Epithelial cell of prostate (primary cell): ENCODE data around the gene DAGLA.

Experiments used
- DNase-seq: peaks from one replicate; pipeline ENCODE4 v3.0.0-alpha.2; 2011; ENCODE audit warnings: low read depth, low spot score
- H3K27ac ChIP-seq: fragments of 450-650 bp; 2 replicates; pipeline ENCODE4 v1.5.1; 2017; ENCODE audit warnings: mild to moderate bottlenecking

DAGLA gene

DNA sequence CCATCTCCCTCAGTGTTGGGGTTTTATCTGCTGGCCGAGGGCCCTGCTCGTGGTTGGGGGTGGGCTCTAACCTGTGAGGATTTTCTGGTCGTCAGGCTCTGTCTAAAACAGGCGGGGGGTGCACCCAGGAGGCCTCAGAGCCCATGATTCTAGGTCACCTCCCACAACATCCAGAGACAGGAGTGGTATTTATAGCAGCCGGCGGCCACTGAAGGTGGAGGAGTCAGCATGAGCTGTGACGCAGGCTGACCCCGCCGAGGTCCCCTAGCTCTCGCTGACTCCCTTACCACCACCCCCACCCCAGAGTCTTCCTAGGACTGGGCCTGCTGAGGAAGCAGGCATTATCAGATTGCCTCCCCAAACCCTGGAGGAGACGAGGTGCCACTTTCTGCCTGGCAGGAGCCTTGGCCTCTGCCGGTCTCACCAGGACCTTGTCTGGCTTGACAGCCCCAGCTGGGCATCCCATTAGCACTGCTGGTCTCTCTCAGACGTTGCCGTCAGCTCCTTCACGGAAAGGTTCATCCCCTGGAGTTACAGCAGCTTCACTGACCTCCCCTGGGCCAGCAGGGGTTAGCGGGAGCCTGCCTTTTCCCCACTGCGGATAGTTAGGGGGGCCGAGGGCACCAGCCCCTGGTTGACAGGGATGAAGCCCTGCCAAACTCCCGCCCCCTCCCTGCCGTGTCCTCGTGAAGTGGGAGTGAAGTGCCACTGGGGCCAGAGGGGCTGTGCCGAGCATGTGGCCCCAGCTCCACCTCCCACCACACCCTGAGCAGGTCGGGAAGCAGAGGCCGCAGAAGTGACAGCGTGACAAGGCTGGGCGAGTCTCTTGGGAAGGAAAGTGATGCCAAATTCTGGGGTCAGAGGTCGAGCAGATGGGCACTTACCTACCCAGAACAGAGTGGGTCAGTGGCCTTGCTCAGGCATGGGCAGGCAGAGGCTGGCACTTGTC is 26.5 kb downstream of the DAGLA start:
- DNase-seq, result no peak
- H3K27ac ChIP-seq, result no peak overlapping the region

DNA sequence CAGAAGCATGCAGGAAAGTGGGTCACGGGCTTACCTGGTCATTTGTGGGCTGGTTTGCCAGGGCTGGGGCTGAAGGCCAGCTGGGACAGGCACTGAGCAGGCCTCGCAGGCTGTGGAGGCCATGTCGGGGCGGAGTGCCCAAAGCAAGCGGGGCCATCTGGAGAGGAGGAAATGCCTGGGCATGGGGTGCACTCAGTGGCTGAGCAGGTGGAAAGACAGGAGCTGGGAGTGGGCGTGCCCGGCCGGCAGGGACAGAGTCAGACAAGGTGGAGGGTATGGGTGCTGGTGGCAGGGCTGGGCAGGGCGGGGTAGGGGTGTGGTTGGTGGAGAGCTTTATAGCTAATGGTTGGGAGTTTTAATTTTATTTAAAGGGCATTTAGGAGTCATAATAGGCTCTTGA is 27.4 kb downstream of the DAGLA start:
- no peak overlapping the region for H3K27ac ChIP-seq
- no peak for DNase-seq

DNA sequence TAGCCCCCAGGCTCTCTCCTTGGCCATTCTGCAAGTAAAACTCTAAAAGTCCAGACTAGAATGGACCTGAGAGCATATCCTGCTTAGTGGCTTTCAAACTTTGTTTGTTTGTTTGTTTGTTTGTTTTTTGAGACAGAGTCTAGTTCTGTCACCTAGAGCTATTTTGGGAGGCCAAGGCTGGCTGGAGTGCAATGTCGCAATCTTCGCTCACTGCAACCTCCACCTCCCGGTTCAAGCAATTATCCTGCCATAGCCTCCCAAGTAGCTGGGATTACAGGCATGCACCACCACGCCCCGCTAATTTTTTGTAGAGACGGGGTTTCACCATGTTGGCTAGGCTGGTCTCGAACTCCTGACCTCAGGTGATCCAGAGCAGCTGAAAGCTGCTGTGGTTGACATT is 28.9 kb downstream of the DAGLA start:
- DNase-seq, result no peak
- no peak overlapping the region for H3K27ac ChIP-seq

DNA sequence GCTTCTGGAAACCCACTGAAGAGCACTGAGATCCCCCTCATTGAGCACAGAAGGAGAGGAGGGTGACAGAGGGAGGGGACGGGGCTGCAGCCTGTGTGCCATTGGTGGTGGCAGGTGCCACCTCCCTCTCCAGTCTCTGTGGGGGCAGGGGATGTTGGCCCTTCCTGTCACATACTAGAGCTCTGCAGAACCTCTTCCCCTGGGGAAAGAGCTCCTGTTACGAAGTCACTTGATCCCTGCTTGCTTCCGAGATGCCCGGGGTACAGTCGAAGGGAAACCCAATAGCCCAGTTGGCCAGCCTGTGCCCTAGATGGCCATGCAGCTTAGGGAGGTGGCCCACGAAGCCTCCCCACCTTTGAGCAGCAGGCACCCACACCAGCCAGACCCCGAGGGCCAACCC is 29.4 kb downstream of the DAGLA start:
- H3K27ac ChIP-seq, result no peak overlapping the region
- no peak for DNase-seq

DNA sequence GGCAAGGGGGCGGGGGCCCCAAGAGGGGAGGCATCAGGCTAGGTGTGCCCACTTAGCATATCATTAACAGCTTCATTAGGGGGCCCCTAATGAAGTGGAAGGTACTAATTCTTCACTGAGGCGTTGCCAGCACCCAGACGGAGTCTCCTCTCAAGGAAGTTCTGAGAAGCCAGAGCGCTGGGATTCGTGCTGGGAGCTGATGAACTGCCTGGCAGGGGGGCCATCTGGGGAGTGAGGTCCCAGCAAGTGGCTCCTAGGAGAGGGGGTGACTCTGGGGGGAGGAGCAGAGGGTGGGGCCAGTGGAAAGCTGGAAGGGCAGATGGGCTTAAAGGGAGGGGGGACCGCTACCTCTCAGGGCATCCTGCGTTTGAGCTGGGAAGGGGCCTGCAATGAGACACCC is 29.8 kb downstream of the DAGLA start:
- no peak for DNase-seq
- H3K27ac ChIP-seq, result no peak overlapping the region

DNA sequence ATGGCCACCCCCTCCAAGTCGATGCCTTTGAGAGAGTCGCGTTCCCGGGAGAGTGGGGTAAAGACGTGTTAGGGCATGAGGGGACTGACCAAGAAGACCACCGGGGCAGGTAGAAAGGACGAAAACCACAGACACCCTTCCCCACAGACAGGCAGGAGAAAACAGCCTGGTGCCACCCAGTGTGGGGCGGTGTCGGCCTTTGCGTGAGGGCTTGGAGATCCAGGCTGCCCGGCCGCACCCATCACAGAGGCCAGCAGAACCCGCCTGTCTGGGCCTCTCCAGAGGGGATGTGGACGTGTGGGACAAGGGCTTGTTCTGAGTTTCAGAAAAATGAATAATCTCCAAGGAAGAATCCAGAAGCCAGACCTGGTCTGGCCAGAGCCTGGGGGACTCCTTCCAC is 30.8 kb downstream of the DAGLA start:
- H3K27ac ChIP-seq, result no peak overlapping the region
- no peak for DNase-seq

DNA sequence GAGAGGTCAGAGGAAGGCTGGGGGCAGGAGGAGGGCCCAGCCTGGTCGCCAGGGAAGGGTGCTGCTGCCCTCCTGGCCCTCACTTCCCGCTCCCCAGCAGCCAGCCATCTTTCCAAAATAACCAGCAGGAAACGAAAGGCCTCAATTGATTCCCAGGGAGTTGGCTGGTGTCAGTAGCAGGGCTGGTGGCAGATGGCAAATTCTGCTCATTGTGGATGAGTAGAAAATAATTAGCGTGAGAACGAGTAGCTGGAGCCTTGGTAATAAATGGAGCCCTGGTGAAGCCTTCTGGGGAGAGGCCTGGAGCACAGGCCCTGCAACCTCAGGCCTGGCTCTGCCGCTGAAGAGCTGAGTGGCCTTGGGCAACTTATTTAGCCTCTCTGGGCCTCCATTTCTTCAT is 31.3 kb downstream of the DAGLA start:
- no peak overlapping the region for H3K27ac ChIP-seq
- DNase-seq, result no peak

DNA sequence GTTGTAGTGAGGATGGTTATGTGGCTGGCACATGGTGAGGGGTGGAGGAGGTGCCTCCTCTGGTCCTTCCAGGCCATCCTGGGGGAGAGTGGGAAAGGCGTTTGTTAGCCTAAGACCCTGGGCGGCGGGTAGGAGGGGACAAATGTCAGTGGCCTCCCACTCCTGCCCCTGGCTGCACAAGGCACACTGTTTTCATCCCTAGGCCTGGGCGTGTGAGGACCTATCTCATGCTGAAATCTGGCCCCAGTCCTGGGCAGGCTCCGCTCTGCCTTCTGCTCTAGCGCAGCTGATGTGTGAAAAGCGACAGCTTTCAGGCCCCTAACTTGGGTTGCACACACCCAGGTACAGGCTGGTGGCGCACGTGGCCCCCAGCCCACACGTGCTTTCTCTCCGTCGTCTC is 32.1 kb downstream of the DAGLA start:
- DNase-seq, result no peak

DNA sequence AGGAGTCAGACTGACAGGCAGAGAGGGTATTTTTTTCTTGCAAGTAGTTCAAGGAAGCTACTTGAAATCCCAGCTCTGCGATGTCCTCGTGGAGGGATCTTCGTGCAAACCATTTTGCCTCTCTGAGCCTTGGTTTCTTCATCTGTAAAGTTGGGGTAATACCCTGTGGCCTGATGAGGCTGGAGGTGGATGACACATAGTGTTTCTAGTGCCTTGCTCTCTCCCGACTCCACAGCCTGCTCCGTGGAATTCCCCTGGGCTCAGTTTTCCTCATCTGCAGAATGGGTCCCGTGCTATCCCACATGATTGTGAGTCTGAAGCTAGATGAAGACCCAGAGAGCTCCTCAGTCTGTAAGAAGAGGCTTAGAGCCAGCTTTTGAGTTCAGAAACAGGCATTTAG is 32.7 kb downstream of the DAGLA start:
- no peak for DNase-seq
- no peak overlapping the region for H3K27ac ChIP-seq

More for the DNA sequence above, 32.1 kb downstream of the DAGLA start:
- H3K27ac ChIP-seq, result no peak overlapping the region

DNA sequence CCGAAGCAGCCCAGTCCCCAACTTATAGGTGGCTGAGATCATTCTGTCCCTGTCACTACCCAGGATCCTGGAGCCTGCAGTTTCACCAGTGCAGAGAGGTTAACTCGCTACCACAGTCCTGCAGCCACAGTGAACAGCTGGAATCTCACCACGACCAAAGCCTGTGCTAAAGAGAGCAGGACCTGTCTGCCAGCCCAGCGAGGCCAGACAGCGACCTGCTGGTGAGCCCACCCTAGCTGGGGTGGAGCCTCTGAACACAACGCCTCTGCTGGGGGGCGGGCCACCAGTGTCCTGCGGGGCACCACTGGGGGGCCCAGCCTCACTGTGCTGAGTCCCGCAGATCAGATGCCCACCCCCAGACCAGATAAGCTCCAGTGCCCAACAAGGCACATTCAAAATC is 33.3 kb downstream of the DAGLA start:
- DNase-seq, result no peak
- no peak overlapping the region for H3K27ac ChIP-seq

DNA sequence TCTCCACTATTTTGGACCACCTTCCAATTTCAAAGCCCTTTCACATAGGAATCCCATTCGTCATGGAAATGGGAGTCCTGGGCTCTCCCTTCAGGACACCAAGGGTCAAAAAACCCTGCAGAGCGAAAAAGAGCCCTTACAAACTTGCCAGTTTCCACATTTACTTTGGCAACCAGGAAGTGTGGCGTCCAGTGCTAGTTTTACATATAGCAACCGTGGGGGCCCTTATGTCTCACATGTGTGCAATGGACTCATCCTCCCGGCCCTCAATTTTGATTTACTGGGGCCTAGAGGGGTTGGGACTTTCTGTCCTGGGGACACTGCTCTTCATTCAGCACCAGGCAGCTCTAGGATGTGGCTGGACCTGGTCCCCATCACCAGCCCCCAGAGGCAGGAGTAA is 33.7 kb downstream of the DAGLA start:
- H3K27ac ChIP-seq, result no peak overlapping the region
- no peak for DNase-seq

DNA sequence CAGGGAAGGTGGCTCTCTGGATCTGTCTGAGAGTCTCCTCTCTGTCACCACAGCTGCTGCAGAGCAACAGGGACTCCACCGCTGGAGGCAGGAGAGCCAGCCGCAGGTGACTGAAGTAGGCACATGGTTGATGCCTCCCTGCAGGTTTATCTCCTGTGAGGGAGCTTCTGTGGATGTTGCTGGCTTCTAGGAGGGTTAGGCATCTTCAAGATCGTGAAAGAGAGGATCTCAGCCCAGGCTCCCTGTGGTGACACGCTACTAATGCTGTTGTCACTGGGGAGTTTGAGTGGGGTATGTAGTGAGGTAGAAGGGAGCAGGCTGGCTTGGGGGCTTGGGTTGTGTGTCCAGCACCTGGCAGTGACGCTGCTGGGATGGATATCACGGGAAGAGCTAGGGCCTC is 34.1 kb downstream of the DAGLA start:
- H3K27ac ChIP-seq, result no peak overlapping the region
- DNase-seq, result no peak

DNA sequence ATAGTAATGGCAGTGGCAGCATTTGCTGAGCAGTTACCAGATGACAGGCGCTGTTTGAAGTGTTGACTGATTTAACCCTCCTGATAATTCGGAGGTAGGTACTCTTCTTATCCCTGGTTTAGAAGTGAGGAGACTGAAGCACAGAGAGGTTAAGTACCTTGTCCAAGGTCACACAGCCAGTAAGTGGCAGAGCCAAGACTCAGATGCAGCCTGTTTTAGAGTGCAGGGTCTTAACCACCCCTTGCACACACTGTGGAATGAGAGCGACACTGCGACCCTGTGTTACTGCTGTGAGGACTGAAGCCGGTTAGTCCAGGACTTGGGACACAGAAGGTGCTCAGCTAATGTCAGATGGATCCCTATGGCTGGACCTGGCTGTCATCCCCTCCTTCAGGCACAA is 34.7 kb downstream of the DAGLA start:
- H3K27ac ChIP-seq, result no peak overlapping the region
- no peak for DNase-seq

DNA sequence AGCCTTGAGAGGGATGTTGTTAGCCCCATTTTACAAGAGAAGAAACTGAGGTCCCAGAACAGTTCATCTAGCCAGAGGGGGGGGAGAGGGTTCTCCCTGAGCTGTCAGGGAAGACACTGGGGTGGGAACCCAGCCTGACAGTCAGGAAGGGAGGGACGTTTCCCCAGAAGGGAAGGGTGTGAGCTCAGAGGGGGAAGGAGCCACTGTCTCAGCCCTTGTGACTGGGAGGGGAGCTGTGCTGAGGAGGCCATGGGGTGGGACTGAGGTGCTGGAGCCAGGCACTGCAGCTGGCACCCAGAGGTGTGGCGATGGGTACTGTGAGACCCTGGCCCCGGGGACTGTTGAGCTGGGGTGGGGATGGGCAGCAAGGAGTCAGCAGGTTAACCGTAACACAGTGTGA is 35.7 kb downstream of the DAGLA start:
- no peak overlapping the region for H3K27ac ChIP-seq
- DNase-seq, result no peak

DNA sequence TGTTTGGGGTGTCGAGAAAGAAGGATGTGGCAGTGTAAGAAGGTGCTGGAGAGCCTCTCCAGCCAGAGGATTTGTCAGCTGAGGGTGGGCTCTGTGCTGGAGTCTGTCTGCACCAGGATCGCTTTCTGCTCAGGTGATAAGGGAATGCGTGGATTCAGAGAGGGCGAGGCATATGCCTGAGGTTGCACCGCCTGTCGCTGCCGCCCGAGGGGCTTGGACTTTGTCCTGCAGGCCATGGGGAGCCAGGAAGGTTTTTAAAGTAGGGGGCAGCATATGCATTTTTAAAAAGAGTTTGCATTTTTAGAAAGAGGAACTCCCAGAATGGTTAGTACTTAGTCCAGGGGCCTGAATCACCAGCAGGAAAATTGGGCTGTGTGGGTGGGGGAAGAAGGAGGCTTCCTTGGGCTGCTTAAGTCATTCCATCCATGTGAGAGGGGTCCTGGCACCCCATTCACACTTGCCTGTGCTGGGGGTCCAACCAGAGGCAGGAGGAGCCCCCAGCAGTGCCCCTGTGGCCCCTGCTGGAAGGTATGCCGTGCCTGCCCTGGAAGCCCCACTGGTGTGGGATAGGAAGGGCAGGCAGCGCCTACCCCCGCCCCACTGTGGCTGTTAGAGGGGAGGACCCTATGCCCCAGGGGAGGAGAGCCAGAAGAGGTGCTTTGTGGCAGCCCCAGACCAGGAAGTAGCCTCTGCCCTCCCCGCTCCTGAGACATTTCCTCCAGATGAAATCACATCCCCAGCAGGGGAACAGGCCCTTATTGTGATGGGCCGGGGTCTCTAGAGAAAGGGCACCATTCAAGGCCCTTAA is 36.5 kb downstream of the DAGLA start:
- no peak overlapping the region for H3K27ac ChIP-seq
- no peak for DNase-seq

DNA sequence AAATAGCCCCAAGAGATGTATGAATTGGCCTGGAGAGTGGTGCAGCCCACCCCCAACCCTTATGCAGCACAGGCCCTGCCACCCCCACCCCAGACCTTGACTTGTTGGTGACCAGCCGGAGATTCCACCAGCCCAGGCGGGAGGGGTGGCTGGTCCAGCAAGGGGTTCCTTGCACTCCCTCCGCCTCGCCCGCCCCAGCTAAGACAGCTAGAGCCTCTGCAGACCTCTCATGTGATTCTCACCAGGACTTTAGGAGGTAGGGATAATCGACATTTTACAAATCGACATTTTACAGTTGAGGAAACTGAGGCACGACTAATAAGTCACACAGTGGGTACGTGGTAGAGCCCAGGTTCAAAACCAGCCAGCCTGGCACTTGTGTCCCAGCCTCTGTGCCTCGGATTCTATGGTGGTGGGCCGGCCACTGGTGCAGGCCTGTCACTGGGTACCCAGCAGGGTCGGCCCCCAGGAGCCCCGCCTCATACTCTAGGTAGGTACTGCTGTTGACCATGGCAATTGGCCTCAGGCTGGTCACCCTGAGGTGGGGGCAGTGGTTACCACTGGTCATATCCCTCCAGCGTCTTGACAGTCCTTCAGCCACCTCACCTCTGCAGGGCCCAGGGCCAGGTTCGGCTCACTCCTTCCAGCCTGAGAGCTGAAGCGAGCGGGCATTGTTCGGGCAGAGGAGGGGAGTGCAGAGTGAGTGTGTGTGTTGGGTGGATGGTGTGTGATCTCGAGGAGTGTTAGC is 37.3 kb downstream of the DAGLA start:
- no peak for DNase-seq
- no peak overlapping the region for H3K27ac ChIP-seq

DNA sequence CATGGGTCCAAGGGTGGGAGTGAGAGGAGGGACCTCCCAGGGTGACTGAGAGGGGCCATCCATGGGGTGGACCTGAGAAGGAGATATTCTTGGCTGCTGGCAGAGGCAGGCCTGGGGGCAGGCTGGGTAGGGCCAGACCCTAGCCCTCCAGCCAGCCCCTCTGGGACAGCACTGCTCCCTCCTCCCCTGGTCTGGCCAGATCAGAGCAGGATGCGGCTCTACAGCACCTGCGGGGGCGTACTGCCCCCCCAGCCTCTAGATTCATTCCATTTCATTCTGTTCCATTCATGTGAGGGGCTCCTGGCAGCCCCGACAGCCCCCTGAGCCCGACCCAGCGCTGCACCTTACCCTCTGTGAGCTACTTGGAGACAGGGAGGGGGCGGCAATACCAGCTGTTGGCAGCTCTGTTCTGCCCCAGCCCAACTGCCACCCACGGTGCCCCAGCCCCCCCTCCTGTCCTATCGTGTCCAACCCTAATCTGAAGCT is 37.9 kb downstream of the DAGLA start:
- H3K27ac ChIP-seq, result no peak overlapping the region
- DNase-seq, result no peak

DNA sequence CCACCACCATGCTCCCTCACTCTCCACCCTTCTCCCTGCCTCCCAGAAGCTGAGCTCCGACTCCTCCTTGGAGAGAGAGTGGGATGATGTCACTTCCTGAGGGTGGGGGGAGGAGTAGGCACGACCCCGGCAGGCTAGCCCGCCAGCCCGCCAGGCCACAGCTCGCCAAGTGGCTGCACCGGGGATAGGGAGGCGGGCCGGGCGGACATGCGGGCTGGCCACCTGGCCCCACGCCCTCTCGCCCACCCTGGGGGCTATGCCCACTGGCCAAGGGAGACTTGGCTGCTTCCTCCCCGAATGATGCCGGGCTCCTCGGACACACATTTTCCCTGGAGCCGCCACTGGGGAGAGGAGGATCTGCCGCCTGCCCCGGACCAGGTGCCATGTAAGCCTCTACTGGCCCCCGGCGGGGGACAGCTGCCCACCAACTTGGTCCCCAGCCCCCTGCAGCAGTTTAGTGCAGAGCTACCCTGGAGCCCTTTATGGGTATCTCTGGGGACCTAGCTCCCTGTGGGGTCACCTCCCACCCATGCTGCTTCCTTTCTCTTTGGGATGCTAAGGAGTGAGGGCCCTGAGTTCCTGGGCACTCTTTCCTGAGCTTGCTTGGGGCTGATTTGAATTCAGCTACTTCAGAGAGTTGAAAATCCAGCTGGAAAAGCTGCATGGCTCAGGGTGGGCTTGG is 38.6 kb downstream of the DAGLA start:
- DNase-seq, result no peak
- no peak overlapping the region for H3K27ac ChIP-seq

DNA sequence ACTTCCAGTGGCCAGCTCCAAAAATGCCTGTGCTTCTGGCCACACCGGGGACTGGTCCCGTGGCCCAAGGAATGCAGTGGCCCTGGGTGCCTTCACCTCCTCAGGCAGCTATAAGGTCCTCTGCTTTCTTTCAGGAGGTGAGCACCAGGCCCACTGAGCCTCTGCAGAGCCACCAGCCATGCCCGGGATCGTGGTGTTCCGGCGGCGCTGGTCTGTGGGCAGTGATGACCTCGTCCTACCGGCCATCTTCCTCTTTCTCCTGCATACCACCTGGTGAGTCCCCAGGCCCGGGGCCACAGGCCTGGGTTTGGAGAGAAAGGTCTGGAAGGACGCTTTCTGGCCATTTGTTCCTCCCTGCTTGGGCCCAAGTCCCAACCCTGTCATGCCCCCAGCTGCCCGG is 39.8 kb downstream of the DAGLA start:
- no peak for DNase-seq
- H3K27ac ChIP-seq, result no peak overlapping the region

DNA sequence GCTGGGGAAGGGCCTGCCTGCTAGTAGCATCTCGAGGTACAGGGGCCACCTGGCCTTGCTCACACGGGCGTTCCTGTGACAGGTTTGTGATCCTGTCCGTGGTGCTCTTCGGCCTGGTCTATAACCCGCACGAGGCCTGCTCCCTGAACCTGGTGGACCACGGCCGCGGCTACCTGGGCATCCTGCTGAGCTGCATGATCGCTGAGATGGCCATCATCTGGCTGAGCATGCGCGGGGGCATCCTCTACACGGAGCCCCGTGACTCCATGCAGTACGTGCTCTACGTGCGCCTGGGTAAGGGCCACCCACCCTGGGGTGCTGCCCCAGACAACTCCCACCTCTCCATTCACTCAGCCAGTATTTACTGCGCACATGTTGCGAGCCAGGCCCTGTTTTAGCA is 40.4 kb downstream of the DAGLA start:
- H3K27ac ChIP-seq, result no peak overlapping the region
- no peak for DNase-seq
